Measurements from ENCODE around the gene SLC15A1.

GRCh38 chr13:98742961-98743360, 9.5 kb downstream of the SLC15A1 start:
- no peak for TF ChIP-seq CTCF (conservative IDR thresholded peaks at IDR 0.05; ENCODE audit: low read length)
- no peak for TF ChIP-seq EZH2phosphoT487 (IDR thresholded peaks at IDR 0.05; ENCODE audit: borderline replicate concordance, low read depth, low read length)

Measured in OCI-LY7 (cell line).